NCI-H2196 treated with DMSO at 0.1 percent for 48 hours (cell line): Measurements from ENCODE around the gene ATP10B.

ENCODE experiments used
- DNase-seq: peaks from one replicate; lab custom pipeline; 2025; ENCODE audit not compliant: unreplicated experiment; lab: John Stamatoyannopoulos, UW

The ATP10B gene

DNA sequence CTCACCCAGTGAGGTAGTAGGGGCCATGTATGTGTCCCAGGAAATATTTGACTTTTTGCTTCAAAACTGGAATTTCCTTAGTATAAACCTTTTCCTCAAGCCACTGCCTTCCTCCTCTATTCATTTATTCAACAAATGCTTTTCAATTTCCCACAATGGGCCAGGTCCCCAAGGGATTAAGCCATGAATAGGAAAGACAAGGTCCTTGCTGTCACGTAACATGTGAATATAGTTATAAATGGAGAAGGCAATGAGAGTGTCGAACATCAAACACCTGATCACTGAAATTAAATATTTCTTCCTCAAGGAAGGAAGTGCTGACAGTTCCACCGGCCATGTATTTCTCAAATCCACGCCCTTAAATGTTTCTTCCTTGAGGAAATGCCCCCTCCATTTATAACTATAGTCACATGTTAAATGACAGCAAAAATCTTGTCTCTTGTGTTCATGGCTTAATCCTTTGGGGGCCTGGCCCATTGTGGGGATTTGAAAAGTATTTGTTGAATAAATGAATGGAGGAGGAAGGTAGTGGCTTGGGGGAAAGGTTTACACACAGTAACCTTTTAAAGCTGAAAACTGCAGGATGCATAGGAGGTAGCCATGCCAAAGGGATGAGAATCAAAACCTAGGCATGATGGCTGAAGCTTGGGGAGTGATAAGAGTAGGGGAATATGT lies 284.8 kb downstream of the ATP10B start:
- no peak for DNase-seq

DNA sequence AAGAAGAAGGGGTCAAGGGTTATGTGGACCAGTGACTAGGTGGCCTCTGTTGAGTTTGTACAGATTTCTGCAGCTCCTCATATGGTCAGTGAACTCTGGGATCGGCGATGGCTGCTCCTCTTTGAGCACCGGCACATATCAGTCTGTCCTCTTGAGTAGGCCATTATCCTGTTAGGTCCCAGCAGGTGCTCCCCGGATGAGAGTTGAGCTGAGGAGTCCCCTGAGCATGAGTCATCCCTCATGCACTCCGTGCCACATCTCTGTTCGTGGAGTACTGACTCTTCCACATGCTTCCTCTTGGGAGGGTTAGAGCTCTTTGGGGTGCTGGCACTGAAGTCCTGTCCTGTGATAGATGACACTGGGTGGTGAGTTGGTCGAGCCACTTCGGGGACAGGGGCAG lies 286.6 kb downstream of the ATP10B start:
- no peak for DNase-seq

DNA sequence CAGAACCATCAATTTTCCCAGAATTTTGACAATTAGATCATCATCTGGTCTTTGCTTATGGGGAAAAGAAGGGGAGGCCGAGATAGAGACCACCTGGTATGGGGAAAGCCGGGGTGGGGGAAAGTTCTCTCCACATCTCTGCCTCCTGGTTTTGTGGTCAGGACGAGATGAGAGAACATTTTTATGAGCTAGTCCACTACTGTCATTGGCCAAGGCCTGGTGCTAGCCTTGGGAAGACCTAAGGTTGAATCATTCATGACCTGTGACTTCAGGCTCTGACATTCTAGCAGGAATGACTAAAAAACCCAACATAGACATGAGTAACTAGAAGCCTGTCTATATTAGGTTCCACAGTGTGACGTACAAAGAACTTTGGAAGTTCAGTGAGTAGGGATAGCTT lies 295.2 kb downstream of the ATP10B start:
- DNase-seq = no peak

DNA sequence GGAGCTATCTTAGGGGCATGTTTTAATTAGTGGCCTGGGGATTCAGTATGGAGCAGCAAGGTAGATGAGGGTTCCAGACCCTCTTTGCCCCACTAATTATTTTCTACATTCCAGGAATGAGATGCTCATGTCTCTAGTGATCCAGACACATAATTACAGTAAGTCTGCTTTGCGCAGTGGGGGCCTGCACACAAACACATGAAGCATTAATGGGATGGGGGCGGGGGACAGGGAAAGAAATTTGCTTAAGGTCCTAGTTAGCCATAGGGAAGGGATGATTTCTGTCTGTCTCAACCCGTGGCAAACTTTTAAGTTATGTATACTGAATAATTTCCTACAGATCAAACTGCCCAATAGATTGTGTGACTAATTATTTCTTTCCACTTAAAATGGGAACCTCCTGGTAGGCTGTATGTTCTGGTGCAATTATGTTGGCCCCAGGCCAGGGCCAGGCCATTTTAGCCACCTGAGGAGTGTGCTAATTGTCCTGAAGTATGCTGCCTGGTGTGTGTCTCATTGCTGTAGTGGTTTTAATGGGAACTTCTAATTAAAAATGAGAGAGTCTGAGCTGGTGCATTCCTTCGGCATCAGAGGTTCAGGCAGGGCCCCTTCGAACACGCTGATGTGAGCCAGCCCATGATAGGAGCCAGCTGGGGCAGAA lies 295.9 kb downstream of the ATP10B start:
- no peak for DNase-seq

DNA sequence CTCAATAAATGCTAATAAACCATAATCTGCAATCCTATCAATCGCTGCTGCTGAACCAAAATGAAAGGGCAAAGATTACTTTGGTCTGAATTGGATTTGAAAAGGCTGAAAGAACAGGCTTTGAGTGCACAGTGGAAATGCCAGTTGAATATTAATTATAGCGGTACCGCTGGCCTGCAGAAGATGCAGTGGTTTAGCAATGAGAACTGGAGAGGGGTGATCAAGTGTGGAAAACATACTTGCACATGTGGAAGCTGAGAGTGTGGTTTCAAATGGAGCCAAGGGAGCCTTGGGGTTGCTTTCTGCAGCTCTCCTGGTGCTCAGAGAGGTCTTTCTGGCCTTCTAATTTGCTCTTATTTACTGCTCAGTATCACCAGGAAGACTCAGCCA lies 296.4 kb downstream of the ATP10B start:
- DNase-seq = no peak

DNA sequence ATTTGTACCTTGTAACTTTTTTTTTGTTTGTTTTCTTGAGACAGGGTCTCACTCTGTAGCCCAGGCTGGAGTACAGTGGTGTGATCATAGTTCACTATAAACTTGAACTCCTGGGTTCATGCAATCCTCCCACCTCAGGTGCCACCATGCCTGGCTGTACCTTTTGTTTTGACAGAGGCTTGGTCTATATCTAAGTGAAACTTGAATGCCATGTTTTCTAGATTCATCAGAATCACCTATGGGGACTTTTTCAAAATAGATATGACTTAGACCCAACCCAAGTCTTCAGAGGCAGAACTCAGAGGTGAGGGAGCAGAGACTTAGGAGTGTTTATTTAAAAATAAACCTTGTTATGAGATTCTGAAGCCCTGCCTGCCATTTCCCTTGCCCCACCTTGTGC lies 301.9 kb downstream of the ATP10B start:
- DNase-seq = no peak

DNA sequence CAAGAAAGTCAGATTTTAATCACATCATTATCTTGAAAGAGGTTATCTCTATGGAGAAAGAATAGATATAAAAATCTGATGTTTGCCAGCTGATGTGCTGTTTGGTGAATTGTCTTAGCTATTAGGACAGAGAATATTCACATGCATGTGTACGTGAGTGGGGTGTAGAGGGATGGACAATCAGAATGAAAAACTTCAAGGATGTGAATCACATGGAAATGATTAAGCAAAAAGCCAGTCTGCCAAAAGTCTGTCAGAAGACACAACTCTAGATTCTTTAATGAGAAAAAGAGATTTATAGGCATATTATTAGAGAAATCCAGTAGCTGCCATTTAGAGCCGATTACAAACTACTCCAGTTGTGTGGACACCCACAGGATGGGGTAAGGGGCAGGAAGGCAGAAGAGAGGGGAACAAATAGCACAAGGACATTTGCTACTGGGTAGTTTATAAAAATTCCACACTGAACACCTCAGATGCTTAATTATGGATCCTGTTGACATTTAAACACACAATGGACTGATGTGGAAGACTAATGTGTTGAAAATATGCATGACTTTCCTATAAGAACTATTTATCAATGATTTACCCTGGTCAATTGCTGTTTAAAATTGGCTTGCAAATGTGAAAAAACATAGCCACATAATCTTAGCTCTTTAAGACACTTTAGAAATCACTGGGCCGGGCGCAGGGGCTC lies 302.9 kb downstream of the ATP10B start:
- DNase-seq = no peak

DNA sequence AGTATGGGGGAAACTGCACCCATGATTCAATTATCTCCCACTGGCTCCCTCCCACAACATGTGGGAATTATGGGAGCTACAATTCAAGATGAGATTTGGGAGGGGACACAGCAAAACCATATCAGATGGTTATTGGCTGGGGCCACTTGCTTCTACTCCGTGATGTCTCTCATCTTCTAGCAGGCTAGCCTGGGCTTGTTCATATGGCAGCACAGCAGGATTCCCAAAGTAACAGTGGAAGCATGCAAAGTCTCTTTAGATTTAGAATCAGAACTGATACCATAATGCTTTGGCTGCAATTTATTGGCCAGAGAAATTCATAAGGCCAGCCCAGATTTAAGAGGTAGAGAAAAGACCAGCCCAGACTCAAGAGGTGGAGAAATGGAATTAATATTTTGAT lies 304.1 kb downstream of the ATP10B start:
- DNase-seq = no peak

DNA sequence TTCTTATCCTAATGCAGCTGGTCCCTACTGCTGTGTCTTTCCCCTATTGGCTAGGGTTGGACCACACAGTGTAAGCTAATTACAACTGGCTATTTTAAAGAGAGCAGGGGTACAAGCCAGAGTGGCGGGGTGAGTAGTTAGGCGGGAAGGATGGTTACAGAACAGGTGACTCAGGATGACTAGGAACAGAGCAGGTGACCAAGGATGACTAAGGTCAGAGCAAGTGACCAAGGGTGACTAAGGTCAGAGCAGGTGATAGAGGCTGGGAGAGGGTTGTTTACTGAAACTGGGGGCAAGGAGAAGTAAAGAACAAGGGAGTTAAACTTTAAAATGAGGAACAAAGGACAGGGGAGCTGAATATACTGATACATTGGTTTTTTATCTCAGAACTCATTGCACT lies 304.9 kb downstream of the ATP10B start:
- DNase-seq = no peak

DNA sequence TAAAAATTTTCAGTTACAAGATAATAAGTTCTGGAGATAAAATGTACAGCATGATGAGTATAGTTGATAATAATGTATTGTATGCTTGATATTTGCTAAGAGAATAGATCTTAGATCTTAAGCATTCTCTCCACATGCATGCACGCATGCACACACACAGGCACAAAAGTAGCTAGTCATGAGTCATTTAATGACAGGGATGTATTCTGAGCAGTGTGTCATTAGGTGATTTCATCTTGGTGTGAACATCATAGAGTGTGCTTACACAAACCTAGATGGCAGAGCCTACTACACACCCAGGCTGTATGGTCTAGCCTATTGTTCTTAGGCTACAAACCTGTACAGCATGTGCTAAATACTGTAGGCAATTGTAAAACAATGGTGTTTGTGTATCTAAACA lies 306.2 kb downstream of the ATP10B start:
- DNase-seq = no peak

DNA sequence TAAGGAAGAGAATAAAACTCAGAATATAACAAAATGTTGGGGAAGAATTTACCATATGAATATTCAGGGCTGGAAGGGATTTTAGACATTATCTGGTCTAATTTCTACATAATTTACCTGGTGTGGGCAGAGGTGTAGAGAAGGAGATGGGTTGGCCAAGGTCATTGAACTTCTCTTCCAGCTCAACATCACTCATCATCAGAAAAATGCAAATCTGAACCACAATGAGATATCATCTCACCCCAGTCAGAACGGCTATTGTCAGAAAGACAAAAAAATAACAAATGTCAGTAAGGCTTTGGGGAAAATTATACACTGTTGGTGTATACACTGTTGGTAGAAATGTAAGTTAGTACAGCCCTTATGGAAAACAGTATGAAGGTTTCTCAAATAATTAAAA lies 308.6 kb downstream of the ATP10B start:
- no peak for DNase-seq

DNA sequence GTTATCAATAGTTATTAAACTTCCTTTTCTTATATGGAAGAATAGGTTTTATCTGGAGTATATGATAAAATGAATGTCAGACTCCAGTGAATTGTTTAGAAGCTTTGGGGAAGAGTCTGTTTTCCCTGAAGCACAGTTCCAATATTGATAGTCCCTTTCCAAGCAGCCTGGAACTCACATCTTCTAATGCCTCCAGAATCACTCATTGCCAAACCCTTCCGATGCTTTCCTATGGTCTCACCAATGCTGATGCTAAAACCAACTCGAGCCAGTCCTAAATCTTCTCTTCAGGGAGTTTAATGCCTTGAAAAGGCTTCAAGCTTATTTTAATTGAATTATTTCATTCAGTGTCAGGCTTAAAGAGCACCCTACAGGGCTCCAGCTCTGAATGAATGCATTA lies 309.2 kb downstream of the ATP10B start:
- DNase-seq = no peak

DNA sequence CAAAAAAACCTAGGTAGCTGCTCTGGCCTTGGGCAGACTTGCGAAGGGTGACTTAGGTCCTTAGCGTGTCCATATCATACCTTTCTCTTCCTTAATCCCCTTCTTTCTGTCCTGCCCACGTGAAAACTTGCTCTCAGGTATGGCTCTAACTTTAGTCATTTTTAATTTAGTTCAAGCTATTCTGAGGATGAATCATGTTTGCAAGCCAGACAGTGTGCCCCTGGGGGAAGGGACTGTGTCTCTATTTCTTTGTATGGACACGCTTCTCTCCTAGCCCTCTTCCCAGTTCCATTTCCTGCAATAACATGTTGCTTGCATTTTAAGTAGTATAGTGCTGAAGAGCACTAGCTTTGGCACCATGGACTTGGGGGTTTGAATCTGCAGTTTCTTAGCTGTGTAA lies 309.7 kb downstream of the ATP10B start:
- DNase-seq = no peak

DNA sequence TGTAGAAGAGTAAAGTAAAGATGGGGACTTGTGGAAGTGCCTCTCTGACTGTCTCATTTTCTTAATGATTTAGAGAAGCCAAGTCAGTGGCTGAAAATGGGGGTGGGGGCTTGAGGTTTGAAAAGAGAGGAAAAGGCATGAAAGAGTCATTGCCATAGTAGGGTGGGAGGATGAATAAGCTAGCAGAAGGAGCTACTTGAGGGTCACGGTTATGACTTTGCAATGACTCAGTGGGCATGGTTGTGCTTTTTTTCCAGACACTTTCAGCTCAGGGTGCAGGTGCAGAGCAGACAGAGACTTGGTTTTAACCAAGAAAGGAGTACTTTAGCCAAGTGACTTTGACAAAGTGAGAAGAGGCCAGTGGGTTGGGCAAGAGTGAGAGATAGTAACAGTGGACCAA lies 312.6 kb downstream of the ATP10B start:
- DNase-seq = no peak

DNA sequence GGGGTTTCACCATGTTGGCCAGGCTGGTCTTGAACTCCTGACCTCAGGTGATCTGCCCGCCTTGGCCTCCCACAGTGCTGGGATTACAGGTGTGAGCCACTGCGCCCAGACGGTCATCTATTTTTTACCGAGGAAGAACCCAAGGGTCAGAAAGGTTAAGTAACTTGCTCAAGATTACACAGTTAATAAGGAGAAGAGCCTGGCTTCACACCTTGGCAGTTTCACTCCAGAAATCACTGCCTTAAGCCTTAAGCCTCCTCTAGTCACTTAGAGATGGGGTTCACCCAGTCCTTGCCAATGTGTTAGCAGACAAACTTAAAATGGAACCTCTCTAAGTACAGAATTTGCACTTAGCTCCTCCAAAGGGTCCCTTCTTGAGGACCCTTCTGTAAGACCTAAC lies 314.1 kb downstream of the ATP10B start:
- no peak for DNase-seq

DNA sequence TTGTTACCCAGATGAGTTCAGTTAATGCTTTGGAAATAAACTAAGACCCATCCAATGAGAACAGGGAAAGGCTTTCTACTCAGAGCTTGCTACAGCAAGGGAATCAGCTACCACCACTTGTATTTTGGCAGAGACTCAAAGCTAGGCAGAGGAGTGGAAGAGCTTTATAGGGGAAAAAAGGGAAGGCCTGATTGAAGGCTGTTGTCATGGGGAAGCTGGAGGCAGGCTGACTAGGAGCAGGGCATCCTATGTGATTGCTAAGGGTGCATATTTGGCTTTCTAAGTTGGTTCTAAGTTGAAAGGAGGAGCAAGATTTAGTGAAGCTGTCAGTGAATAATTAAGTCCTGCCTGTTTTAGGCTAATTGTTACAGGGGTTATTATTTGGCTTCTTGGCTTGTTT lies 314.9 kb downstream of the ATP10B start:
- DNase-seq = no peak

DNA sequence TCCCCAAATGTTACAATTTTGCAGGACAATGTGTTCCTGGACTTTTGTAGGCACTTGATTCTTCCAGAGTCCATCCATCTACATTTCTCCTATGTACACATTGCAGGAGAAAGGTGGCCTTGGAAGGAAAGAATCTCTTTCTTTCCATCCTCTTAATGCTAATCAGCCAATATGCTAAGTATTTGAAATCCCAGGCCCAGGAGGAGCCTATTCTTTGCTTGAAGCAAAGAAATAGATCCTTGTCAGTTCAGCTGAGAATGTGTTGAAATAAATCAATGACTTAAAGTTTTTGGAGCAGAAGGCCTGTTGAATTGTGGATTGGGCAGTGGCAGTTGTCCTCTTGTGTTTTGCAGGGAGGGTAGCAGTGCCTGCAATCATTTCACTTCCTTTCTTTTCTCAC lies 317.1 kb downstream of the ATP10B start:
- DNase-seq = no peak

DNA sequence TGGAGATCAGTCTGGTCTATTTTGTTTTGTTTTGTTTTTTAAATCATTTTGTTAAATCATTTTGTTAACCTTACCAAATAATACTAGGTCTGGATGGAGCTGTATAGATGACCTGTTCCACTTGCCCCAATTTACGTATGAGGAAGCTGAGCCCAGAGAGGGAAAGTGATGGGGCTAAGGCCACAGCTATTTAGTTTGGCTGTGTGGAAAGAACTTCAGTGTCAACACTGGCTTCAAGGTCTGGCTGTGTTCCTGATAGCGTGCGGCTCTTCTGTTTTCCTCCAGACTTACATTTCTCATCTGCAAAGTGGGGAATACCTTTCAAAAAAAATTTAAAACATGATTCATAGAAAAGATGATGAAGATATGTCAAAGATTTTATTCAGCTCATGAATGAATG lies 317.9 kb downstream of the ATP10B start:
- DNase-seq = no peak

DNA sequence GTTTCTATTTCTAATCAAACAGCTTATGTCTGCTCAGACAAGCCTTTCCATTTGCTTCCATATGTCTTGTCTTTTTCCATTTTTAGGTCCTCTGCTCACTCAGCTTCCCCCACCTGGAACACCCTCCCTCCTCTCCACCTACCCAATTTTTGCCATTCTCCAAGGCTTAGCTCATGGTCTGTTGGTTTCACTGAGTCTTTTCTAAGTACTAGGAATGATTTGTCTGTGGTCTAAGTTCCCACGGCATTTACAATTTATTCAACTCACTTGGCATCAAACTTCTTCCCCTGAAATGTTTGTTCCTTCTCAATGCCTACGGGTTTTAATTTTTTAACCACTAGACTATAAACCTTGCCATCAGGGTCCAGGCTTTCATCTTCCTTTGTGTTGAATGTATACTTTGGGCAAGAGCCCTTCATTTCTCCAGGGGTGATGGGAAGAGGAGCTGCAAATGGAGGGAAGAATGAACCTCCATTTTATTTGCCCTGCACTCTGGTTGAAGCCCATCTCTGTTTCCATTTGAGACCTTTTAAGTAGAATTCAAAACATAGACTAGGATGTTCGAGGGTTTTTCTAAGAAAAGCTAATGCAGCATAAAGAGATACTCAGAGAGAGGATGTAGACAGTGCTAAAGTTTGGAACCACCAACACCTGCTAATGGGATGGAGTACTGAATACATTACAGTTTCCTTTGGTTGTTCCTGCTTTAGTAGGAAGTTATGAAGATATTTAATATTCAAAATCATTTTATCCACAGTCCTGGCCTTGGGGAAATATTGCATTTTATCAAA lies 326.3 kb downstream of the ATP10B start:
- no peak for DNase-seq

DNA sequence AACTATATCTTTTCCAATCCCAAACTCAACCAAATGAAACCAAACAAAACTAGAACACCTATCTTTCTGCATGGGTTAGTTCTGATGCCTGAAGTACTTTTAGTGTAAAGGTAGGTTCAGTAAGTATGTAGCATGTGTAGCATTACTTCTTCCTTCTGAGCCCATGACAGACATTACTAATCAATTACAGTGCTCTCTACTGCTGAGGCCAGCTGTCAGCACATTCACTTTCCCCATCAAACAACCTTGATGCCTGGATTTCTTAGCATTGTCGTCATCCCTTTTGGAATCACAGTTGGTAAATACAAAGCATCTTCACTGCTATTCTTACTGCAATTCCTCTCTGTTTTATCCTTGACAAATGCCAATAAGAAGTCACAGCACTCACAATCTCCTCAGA lies 327.2 kb downstream of the ATP10B start:
- DNase-seq = no peak

DNA sequence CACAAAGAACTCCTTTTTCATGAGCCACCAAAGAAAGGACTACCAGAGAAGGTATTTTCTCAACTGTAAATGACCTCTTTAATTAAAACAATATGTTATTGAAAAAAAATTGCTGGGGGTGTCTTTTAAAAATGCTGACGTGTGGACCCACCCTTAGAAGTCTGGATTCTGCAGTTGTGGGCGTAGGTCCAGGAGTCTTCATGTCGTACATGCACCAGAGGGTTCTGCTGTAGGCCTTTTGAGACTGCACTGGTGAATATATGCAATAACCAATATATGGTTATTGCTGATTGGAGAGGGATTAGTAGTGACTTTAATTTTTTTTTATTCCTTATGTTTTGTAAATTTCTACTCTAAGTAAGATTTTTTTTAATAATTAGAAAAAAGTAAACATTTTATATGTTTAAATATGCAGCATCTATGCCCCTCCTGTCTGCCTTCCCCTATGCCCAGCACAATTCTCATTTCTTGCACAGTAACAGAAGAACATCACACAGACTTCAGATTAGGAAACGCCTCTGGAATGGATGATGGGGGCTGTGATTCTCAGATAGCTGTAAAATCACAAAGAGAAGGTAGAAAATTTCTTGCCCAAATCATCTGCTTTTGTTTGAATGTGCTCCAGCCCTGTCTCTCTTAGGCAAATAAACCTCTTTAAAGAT lies 328.4 kb downstream of the ATP10B start:
- DNase-seq = no peak

DNA sequence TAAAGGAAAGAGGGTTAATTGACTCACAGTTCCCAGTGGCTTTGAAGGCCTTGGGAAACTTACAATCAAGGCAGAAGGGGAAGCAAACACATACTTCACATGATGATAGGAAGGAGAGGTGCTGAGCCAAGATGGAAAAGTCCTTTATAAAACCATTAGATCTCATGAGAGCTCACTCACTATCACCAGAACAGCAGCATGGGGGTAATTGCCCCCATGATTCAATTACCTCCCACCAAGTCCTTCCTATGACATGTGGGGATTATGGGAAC lies 330.7 kb downstream of the ATP10B start:
- no peak for DNase-seq
